ENCODE results near the gene LSAMP. TPM values are rescaled to one million over a fixed set of nuclear protein-coding genes. Genes with fewer than 3 reads are reported as not detected.

The LSAMP gene
- total RNA-seq, 1 donor from 2014 or later, result 0.11 TPM

DNA sequence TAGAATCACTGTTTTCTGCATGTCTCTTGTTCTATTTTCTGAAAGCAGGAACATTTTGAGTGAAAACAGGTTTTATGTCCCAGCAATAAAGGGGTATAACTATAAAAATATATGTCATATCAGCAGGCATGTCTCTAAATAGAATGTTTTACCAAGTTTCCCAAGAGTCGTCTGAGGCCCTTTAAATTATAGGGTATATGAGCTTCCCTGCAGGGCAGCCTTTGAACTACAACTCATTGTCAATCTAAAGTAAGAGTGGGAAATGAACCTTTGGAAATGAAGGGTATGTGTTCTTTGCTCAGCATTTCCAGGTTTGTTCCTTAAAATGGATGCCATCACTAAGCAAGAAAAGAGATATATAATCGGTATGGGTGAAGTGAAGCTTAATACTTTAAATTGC lies 138.6 kb downstream of the LSAMP start:
- H3K27ac ChIP-seq, result no peak overlapping the region
- no peak for TF ChIP-seq CTCF (IDR thresholded peaks at IDR 0.05)
- no peaks in the 10 kb centered on the region for H3K27me3 ChIP-seq
- H3K4me3 ChIP-seq, result no peak overlapping the region
- H3K36me3 ChIP-seq, result no peaks in the 10 kb centered on the region
- no peaks in the 10 kb centered on the region for H3K4me1 ChIP-seq
- intact Hi-C loops (cut with DNase I), result no loop called here
- DNase-seq (ENCODE audit: low spot score in 2 of 2), result no peak
- H3K9me3 ChIP-seq, result no peaks in the 10 kb centered on the region

DNA sequence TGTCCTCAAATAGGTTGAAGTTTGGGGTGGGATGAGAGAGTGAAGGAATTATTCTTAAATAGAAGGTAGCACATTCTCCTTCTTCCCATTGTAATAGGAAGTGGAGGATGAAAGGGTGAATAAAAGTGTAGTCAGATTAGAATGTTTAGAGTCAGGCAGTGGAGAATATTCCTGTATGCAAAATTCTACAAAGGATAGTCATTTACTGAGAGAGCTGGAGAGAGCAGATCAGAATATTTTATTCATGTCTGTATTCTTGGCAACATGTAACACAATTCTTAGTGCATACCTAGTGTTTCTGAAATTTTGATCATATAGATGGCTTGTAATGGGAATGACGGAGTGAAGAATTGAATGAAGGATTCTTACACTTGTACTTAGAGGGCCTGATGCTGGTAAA lies 139.1 kb downstream of the LSAMP start:
- no peaks in the 10 kb centered on the region for H3K9me3 ChIP-seq
- no peaks in the 10 kb centered on the region for H3K4me1 ChIP-seq
- no peak overlapping the region for H3K4me3 ChIP-seq
- intact Hi-C loops (cut with DNase I), result no loop called here
- H3K36me3 ChIP-seq, result no peaks in the 10 kb centered on the region
- no peak overlapping the region for H3K27ac ChIP-seq
- no peak for DNase-seq (ENCODE audit: low spot score in 2 of 2)
- no peak for TF ChIP-seq CTCF (IDR thresholded peaks at IDR 0.05)
- no peaks in the 10 kb centered on the region for H3K27me3 ChIP-seq

GRCh38 chr3:116302087-116302747 lies 143.1 kb downstream of the LSAMP start:
- no peaks in the 10 kb centered on the region for H3K36me3 ChIP-seq
- no peak overlapping the region for H3K4me3 ChIP-seq
- no peak overlapping the region for H3K27ac ChIP-seq
- DNase-seq (ENCODE audit: low spot score in 2 of 2), result no peak
- intact Hi-C loops (cut with DNase I), result no loop called here
- no peaks in the 10 kb centered on the region for H3K27me3 ChIP-seq
- H3K9me3 ChIP-seq, result no peaks in the 10 kb centered on the region
- no peak for TF ChIP-seq CTCF (IDR thresholded peaks at IDR 0.05)
- no peaks in the 10 kb centered on the region for H3K4me1 ChIP-seq

GRCh38 chr3:116301422-116301821 lies 143.9 kb downstream of the LSAMP start:
- H3K9me3 ChIP-seq, result no peaks in the 10 kb centered on the region
- H3K27ac ChIP-seq, result no peak overlapping the region
- H3K4me3 ChIP-seq, result no peak overlapping the region
- intact Hi-C loops (cut with DNase I), result no loop called here
- no peaks in the 10 kb centered on the region for H3K4me1 ChIP-seq
- no peaks in the 10 kb centered on the region for H3K27me3 ChIP-seq
- H3K36me3 ChIP-seq, result no peaks in the 10 kb centered on the region
- DNase-seq (ENCODE audit: low spot score in 2 of 2), result no peak
- TF ChIP-seq CTCF (IDR thresholded peaks at IDR 0.05), result no peak

DNA sequence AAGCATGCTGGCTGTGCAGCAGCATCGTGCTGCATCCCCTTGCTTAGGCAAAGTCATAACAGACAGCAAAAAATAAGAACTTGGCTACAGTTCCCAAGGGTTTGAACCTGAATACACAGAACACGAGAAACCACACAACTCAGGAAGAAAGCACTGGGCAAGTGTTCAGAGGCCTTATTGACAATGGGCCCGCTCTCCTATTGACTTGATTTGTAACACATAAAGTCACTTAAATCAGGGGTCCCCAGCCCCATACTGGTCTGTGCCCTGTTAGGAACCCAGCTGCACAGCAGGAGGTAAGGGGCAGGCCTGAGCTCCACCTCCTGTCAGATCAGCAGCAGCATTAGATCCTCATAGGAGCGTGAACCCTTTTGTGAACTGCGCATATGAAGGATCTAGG lies 145.1 kb downstream of the LSAMP start:
- Histone ChIP-seq H3K9me3 (no peaks in the 10 kb centered on the region), H3K27ac (no peak overlapping the region), H3K27me3 (no peaks in the 10 kb centered on the region), H3K4me3 (no peak overlapping the region), H3K4me1 (no peaks in the 10 kb centered on the region), H3K36me3 (no peaks in the 10 kb centered on the region)
- intact Hi-C loops (cut with DNase I), result no loop called here
- DNase-seq (ENCODE audit: low spot score in 2 of 2), result no peak
- TF ChIP-seq CTCF (IDR thresholded peaks at IDR 0.05), result no peak

DNA sequence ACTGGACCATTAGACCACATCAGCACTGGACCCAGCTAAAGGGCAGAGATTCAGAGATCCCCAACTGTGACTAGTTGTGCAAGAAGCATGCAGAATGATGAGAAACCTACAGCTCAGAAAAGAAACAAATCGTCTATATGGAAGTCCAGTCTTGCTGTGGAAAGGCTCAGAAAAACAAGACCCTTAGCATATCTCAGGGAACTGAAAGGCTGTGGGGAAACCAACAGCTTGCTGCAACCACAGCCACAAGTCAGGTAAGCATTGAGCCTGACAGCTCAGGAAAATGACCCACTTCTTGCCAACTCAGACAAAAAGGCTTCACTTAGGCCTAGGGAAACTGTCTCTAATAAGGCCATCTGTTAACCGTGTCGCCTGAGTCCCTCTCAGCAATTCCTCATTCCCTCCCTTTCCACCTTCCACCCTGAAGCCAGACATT lies 145.6 kb downstream of the LSAMP start:
- intact Hi-C loops (cut with DNase I), result no loop called here
- Histone ChIP-seq H3K27ac (no peak overlapping the region), H3K27me3 (no peaks in the 10 kb centered on the region), H3K36me3 (no peaks in the 10 kb centered on the region), H3K4me3 (no peak overlapping the region), H3K9me3 (no peaks in the 10 kb centered on the region), H3K4me1 (no peaks in the 10 kb centered on the region)
- TF ChIP-seq CTCF (IDR thresholded peaks at IDR 0.05), result no peak
- DNase-seq (ENCODE audit: low spot score in 2 of 2), result no peak

Data from ascending aorta (tissue), 2 donors.